Retina (tissue), 1 donor: Measurements from ENCODE around the gene HINT2.

Source experiments
- DNase-seq: peaks from one replicate; pipeline ENCODE4 v3.0.0-alpha.2; 2016

Gene HINT2

DNA sequence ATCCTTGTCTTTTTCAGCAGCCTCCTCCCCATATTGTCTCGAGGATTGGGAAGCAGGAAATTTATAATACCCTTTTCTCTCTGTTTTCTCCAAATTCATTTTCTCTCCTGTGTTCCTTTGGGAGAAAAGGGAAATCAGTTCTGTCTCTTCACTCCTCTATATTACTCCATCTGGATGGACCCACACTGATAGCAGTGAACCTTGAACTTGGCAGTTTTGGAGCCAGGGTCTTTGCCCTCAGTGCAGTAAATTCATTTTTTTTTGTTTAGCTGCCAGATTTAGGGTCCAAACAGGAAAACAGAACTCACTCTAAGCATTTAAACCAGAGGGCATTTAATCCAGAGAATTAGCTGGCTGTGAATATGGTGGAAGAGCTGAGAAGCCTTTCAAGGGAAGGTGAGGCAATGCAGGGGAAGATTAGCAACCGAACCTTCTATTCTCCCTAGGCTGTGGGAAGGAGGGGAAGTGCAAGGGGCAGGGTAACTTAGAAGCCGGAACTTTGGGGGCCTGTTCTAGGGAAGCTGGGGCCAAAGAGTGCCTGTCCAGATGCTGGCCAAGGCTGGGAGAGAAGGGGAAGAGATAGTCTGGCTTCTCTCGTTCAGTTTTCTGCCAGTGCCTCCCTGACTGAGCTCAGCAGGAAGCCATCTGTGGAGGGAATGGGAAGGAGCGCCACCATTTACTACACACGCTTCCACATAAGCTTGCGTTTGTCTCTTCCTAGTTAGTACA is 39.8 kb downstream of the HINT2 start:
- DNase-seq, result peak; percentile 24

DNA sequence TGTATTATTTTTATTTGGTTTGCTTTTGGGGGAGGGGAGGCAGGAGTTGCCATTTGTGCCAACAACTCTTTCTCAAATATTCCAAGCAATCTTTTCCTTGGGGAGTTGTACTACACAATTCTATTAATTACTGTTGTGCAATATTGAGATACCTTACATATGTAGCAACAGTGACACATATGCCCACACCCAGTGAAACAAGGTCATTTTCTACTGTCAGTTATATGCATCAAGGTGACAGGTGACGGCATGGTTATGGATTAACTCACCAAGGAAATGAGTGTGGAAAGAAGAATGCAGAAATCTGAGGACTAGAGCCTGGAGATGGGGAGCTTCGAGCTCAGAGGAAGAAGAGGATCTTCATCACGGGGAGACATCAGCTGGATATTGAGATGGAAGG is 42.9 kb downstream of the HINT2 start:
- DNase-seq, result no peak

GRCh38 chr9:35771534-35771933 is 43.3 kb downstream of the HINT2 start:
- DNase-seq, result no peak

DNA sequence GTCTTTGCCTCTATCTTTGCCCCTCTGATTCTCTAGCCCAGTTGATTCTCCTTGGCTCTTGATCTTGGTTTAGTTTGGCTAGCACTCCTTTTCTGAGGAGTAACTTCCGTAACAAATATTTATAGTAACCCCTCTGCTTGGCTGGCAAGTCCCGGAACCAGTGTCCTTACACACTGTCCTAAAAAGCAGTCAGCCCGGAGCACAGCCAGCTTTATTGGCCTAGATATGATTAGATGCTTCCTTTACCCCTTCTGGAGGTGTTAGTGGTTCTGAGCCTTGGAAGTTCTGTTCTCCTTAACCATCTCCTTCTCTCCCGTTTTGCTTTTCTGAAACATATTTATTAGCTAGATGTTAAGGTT is 43.8 kb downstream of the HINT2 start:
- DNase-seq, result no peak

- DNase-seq, result no peak
These were observed 45.1 kb downstream of the HINT2 start for GRCh38 chr9:35769763-35770162.

- no peak for DNase-seq
These were observed 47.4 kb downstream of the HINT2 start for GRCh38 chr9:35767458-35767857.

DNA sequence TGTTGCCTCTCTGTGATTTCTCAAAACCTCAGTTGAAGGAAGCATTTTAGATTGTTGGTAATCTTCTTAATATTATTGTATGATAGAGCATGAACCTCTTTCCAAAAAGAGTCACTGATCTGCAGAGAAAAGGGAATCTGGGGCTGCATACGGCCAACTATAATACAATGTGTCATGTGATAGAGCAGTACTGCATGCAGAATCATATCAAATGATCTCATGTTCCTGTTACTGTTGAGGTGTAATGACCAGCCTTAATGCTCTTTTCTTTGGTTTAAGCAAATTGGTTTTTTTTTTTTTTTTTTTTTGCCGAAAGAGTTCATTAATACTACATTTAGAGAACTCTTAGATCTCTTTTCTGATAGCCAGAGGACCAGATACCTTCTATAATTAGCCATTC is 47.8 kb downstream of the HINT2 start:
- no peak for DNase-seq

GRCh38 chr9:35763803-35764202 is 51.0 kb downstream of the HINT2 start:
- no peak for DNase-seq

- DNase-seq, result no peak
These were observed 51.7 kb downstream of the HINT2 start for GRCh38 chr9:35763181-35763580.
